ENCODE results near the gene SDR42E2.

Gene SDR42E2

DNA sequence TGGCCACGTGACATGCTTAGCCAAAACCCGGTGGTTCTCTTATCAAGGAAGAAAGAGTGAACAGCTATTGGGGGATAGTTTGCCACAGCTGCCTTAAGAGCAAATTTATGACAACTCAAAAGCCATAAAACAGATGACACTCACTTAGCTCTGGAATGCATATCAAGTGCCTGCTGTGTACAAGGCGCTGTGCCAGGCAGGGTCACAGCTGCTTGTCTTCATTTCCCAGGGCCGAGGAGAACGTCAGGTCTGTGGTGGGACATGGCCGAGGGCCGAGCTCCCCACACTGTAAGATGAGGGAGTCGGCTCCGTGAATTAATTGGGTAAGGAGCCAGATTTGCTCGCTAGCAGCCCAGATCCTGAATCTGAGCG is 57.7 kb downstream of the SDR42E2 start:
- DNase-seq (ENCODE audit: low read depth): no peak
- TF ChIP-seq, protein P1, sequence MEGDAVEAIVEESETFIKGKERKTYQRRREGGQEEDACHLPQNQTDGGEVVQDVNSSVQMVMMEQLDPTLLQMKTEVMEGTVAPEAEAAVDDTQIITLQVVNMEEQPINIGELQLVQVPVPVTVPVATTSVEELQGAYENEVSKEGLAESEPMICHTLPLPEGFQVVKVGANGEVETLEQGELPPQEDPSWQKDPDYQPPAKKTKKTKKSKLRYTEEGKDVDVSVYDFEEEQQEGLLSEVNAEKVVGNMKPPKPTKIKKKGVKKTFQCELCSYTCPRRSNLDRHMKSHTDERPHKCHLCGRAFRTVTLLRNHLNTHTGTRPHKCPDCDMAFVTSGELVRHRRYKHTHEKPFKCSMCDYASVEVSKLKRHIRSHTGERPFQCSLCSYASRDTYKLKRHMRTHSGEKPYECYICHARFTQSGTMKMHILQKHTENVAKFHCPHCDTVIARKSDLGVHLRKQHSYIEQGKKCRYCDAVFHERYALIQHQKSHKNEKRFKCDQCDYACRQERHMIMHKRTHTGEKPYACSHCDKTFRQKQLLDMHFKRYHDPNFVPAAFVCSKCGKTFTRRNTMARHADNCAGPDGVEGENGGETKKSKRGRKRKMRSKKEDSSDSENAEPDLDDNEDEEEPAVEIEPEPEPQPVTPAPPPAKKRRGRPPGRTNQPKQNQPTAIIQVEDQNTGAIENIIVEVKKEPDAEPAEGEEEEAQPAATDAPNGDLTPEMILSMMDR (IDR thresholded peaks at IDR 0.05; ENCODE audit: control insufficient read depth, extremely low read depth, insufficient read depth): no peak
- H3K4me3 ChIP-seq (ENCODE audit: low read depth, low read length): no peak overlapping the region

DNA sequence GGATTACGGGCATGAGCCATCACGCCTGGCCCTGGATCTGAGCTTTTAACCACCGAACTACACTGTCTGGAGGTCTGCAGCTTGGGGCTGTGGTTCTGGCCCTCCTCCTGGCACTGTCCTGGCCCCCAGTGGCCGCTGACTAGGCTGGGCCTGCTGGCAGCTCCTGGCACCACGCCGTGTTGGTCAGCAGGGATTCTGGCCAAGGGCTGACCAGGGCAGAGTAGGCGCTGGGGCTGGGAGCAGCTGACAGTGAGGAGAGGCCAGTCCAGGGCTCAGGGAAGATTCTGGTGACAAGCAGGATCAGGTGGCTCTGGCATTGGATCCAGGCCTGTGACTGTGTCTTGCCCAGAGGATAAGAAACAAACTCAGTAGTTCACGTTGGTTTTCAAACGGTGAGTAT is 58.4 kb downstream of the SDR42E2 start:
- TF ChIP-seq, protein P1 (IDR thresholded peaks at IDR 0.05; ENCODE audit: control insufficient read depth, extremely low read depth, insufficient read depth): no peak
- DNase-seq (ENCODE audit: low read depth): no peak
- no peak overlapping the region for H3K4me3 ChIP-seq (ENCODE audit: low read depth, low read length)

DNA sequence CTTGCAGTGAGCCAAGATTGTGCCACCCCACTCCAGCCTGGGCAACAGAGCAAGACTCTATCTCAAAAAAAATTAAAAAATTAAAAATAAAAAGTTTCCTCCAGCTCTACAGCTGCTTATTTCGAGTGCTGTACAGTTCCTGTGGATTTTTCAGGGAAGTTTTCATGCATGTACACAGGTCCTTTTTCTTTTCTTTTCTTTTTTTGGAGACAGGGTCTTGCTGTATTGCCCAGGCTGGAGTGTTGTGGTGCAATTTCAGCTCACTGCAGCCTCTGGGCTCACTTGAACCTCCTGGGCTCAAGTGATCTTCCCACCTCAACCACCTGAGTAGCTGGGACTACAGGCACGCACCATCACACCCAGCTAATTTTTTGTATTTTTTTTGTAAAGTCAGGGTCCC is 59.7 kb downstream of the SDR42E2 start:
- TF ChIP-seq, protein P1 (IDR thresholded peaks at IDR 0.05; ENCODE audit: control insufficient read depth, extremely low read depth, insufficient read depth): no peak
- no peak for DNase-seq (ENCODE audit: low read depth)
- no peak overlapping the region for H3K4me3 ChIP-seq (ENCODE audit: low read depth, low read length)

DNA sequence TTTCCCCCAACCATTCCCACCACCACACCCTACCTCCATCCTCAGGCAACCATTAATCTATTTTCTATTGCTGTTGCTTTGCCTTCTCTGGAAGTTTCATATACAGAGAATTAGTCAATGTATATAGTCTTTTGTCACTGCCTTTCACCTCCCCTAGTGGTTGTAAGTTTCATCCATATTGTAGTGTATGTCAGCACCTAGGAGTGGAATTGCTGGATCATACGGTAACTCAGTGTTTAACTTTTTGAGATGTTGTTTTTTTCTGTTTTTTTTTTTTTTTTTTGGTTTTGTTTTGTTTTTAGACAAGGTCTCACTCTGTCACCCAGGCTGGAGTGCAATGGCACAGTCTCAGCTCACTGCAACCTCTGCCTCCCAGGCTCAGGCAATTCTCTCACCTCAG is 60.7 kb downstream of the SDR42E2 start:
- no peak overlapping the region for H3K4me3 ChIP-seq (ENCODE audit: low read depth, low read length)
- DNase-seq (ENCODE audit: low read depth): no peak
- TF ChIP-seq, protein P1 (IDR thresholded peaks at IDR 0.05; ENCODE audit: control insufficient read depth, extremely low read depth, insufficient read depth): no peak

DNA sequence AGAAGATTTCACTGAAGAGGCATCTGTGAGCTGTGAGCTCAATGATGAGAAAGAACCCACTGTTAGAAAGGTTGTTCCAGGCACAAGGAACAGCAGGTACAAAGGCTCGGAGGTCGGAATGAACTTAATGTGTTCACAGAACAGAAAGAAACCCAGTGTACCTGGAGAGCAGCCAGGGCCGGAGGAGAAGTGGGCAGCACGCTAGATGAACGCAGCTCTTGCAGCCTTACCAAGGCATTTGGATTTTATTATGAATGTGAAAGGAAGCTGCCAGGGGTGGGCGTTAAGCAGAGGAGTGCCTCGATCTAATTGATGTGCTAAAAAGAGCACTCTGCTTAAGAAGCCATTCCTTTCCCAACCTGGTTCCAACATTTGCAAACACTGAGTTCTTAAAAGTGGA is 62.8 kb downstream of the SDR42E2 start:
- no peak overlapping the region for H3K4me3 ChIP-seq (ENCODE audit: low read depth, low read length)
- TF ChIP-seq, protein P1 (IDR thresholded peaks at IDR 0.05; ENCODE audit: control insufficient read depth, extremely low read depth, insufficient read depth): no peak
- DNase-seq (ENCODE audit: low read depth): no peak

DNA sequence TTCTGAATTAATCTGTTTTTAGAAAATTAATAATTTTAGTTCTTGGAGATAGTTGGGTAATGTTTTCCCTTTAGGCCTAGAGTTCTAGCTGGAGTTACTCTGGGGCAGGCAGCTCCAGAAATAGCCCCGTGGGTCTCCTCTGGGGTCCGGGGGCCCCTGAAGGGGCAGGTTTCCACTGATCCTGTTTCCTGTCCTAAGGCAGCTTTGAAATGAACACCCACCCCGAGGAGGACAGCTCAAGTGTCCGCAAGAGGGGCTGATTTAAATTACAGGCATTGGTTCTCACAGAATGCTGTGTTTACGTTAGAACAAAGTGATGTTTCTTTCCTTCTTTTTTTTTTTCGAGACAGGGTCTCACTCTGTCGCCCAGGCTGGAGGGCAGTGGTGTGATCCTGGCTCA is 67.6 kb downstream of the SDR42E2 start:
- TF ChIP-seq, protein P1 (IDR thresholded peaks at IDR 0.05; ENCODE audit: control insufficient read depth, extremely low read depth, insufficient read depth): no peak
- DNase-seq (ENCODE audit: low read depth): no peak
- H3K4me3 ChIP-seq (ENCODE audit: low read depth, low read length): no peak overlapping the region

DNA sequence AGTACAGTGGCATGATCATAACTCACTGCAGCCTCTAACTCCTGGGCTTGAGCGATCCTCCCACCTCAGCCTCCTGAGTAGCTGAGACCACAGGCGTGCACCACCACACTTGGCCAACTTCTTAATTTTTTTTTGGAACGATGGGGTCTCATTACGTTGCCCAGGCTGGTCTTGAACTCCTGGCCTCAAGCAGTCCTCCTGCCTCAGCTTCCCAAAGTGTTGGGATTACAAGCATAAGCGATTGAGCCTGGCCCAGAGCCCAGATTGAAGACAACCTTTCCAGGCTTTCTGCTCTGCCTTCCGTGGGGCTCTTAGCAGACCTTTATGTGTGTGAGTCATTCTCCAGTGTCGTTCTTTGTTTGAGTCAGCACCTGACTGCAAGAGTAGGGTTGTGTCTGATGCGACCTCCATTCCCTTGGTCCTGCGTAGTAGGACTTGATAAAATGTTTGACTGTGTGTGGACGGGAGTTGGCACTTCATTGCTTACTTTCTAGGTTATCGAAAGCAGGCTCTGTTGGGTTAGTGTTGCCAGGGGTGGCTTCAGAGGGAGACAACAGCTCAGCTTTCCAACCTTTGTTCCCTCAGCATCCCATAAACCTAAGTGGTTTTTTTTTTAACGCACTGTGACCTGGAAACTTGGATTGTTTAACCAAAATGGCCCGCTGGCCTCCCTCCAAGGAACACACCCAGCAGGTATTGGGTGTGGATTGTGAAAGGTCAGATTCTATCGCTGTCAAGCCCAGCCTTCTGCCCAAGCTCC is 70.2 kb downstream of the SDR42E2 start:
- H3K4me3 ChIP-seq (ENCODE audit: low read depth, low read length): 0 out of 2 replicates have a peak overlapping the region, but pooled peaks have one; percentile 11
- DNase-seq (ENCODE audit: low read depth): peak; percentile 98

More for the DNA sequence above, 70.2 kb downstream of the SDR42E2 start:
- TF ChIP-seq, protein P1 (IDR thresholded peaks at IDR 0.05; ENCODE audit: control insufficient read depth, extremely low read depth, insufficient read depth): no peak

Measured in LNCaP clone FGC (cell line).